Measurements from ENCODE around the gene DTWD1.

DNA sequence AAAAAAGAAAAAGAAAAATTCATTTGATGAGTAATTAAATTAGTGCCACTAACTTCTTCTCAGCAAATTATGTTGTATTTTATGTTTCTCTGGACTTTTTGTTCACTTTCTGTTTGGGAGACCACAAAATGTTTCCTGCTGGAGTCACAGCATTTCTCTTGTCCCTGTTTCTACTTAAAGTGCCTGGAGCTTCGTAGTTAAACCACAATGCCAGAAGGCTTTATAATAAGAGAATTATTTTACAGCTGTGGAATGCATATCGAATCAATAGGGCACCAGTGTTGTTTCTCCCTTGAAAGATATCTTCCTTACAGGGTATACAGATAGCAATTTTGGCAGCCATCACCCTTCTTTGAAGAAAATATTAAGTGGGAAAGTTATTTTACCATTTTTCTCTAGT is 3.2 kb downstream of the DTWD1 start:
- TF ChIP-seq EZH2 (IDR thresholded peaks at IDR 0.05; ENCODE audit: low read depth): no peak
- TF ChIP-seq, protein P1, sequence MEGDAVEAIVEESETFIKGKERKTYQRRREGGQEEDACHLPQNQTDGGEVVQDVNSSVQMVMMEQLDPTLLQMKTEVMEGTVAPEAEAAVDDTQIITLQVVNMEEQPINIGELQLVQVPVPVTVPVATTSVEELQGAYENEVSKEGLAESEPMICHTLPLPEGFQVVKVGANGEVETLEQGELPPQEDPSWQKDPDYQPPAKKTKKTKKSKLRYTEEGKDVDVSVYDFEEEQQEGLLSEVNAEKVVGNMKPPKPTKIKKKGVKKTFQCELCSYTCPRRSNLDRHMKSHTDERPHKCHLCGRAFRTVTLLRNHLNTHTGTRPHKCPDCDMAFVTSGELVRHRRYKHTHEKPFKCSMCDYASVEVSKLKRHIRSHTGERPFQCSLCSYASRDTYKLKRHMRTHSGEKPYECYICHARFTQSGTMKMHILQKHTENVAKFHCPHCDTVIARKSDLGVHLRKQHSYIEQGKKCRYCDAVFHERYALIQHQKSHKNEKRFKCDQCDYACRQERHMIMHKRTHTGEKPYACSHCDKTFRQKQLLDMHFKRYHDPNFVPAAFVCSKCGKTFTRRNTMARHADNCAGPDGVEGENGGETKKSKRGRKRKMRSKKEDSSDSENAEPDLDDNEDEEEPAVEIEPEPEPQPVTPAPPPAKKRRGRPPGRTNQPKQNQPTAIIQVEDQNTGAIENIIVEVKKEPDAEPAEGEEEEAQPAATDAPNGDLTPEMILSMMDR (conservative IDR thresholded peaks at IDR 0.05): no peak
